ENCODE data around the gene PNPO.

Gene PNPO

DNA sequence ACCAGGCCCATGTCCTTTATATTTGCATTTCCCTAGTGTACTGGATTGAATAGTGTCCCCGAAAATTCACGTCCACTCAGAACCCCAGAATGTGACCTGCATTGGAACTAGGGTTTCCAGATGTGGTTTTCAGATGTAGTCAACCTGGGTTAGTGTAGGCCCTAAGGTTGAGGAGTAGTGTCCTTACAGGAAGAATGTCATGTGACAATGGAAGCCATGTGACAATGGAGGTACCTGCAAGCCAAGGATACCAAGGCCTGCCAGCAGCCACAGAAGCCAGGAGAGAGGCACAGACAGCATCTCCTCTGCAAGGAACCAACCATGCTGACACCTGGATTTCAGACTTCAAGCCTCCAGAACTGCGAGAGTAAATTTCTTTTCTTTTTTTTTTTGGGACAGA, 21.5 kb downstream of the PNPO start:
- no peak for DNase-seq (ENCODE audit: low read depth)
- no peak overlapping the region for H3K4me3 ChIP-seq (ENCODE audit: control insufficient read depth, low read depth, low read length)
- TF ChIP-seq, protein P1, sequence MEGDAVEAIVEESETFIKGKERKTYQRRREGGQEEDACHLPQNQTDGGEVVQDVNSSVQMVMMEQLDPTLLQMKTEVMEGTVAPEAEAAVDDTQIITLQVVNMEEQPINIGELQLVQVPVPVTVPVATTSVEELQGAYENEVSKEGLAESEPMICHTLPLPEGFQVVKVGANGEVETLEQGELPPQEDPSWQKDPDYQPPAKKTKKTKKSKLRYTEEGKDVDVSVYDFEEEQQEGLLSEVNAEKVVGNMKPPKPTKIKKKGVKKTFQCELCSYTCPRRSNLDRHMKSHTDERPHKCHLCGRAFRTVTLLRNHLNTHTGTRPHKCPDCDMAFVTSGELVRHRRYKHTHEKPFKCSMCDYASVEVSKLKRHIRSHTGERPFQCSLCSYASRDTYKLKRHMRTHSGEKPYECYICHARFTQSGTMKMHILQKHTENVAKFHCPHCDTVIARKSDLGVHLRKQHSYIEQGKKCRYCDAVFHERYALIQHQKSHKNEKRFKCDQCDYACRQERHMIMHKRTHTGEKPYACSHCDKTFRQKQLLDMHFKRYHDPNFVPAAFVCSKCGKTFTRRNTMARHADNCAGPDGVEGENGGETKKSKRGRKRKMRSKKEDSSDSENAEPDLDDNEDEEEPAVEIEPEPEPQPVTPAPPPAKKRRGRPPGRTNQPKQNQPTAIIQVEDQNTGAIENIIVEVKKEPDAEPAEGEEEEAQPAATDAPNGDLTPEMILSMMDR (IDR thresholded peaks at IDR 0.05; ENCODE audit: control insufficient read depth, insufficient read depth, low read depth, low read length, missing control alignments) = no peak

DNA sequence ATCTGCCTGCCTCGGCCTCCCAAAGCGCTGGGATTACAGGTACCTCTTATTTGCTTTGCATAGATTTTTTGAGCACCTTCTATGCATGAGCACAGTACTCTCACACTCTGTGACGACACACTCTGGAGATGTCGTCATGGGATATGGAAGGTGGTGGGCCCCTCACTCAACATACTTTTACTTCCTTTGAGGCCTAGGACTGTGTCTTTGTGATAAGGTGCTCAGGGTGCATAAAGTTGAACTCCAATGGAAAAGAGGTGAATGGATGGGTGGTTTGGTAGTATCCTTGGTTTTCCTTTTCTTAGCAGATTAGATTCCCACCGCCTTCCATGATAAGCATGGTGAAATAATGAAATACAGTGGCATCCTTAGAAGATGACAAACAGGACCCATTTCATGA, 23.5 kb downstream of the PNPO start:
- no peak overlapping the region for H3K4me3 ChIP-seq (ENCODE audit: control insufficient read depth, low read depth, low read length)
- TF ChIP-seq, protein P1 (IDR thresholded peaks at IDR 0.05; ENCODE audit: control insufficient read depth, insufficient read depth, low read depth, low read length, missing control alignments) = no peak
- no peak for DNase-seq (ENCODE audit: low read depth)

DNA sequence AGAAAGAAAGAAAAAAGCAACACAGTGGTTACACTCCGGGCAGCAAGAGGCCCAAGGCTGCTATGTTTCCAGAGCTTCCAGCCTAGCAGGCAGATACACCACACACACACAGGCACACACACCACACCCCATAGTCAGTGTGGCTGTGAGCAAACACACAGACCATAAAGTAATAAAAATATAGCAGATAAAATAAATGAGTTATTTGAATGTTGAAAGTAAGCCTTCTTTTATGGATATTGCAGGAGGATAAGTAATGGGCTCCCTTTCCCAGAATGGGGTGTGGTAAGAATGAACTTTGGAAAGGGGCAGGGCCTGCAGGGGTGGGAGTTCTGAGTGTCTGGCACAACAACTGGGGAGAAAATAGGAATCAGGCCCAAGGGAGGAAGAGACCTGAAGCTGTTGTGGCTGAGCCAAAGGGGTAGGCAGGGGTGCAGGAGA, 24.7 kb downstream of the PNPO start:
- H3K4me3 ChIP-seq (ENCODE audit: control insufficient read depth, low read depth, low read length) = no peak overlapping the region
- DNase-seq (ENCODE audit: low read depth) = peak; percentile 49
- TF ChIP-seq, protein P1 (IDR thresholded peaks at IDR 0.05; ENCODE audit: control insufficient read depth, insufficient read depth, low read depth, low read length, missing control alignments) = no peak

DNA sequence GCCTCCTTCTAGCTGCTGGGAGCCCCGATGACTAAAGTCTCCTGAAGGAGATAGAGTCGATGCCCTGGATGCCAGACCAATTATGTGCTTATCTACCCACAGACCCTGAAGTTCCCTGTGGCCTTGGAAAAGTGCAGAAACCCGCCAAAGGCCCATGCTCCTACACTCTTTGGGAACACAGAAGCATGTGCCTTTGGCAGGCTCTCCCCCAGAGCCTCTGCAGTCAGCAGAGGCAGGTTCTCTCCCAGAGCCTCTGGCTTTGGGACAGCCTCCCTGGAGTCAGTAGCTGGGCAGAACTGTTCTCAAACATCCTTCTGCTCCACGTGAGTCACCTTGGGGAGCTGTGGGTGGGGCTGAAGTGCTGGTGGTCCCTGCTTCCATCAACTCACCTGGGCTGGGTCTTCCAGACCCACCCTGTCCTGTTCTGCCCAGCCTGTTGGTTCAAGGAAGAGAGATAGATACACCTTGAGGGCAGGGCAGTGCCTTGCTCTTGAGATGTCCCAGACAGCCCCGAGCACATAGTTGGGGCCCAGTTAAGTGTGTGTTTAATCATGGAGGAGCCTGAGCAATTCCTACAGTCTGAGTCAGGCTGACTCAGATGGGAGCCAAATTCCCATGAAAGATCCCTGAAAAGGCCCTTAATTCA, 26.4 kb downstream of the PNPO start:
- TF ChIP-seq, protein P1 (IDR thresholded peaks at IDR 0.05; ENCODE audit: control insufficient read depth, insufficient read depth, low read depth, low read length, missing control alignments) = no peak
- peak; percentile 50 for DNase-seq (ENCODE audit: low read depth)
- no peak overlapping the region for H3K4me3 ChIP-seq (ENCODE audit: control insufficient read depth, low read depth, low read length)

DNA sequence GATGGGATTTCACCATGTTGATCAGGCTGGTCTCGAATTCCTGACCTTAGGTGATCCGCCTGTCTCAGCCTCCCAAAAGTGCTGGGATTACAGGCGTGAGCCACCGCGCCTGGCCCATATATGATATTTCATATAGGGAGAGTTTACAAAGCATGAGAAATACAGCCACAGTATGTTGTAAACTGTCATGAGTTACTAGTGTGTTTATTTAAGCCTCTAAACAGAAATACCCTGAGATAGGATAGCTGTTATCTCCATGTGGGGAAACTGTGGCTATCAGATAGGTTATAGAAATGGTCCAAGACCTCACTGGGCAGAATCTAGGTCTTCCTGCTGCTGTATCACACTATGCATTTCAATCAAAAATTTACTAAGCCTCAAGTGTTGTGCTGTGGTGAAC, 27.5 kb downstream of the PNPO start:
- TF ChIP-seq, protein P1 (IDR thresholded peaks at IDR 0.05; ENCODE audit: control insufficient read depth, insufficient read depth, low read depth, low read length, missing control alignments) = no peak
- no peak for DNase-seq (ENCODE audit: low read depth)
- no peak overlapping the region for H3K4me3 ChIP-seq (ENCODE audit: control insufficient read depth, low read depth, low read length)

DNA sequence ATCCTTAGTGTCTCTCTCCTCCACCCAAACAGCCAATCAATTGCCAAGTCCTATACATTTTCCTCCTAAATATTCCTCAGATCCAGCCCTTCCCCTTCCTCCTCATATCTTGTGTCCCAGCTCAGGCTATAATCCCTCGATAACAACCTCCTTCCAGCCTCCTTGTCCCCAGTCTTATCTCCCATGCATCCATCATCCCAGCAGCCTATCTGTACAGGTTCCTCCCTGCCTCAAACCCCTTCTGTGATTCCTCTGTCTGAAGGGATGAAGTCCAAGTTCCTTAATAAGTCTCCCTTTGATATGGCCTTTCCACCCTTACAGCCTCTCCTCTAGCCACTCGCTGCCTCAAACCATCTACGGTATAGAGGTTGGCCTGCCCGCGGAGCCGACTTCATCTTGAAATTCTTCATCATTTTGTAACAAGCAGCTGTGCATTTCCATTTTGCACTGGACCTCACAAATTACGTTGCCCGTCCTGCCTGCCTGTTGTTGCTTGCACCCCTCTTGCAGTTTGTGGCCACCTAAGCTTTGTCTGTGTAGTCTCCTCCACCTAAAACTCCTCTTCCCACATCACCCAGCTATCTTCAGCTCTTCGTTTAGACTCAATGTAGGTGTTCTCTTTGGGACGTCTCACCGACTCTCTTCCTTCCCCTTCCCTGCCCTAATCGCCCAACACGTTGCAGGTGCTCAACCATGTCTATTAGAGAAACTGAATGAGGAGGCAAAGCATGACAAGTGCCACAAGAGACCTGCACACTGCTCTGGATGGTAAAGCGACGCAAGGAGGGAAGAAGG, 28.8 kb downstream of the PNPO start:
- TF ChIP-seq, protein P1 (IDR thresholded peaks at IDR 0.05; ENCODE audit: control insufficient read depth, insufficient read depth, low read depth, low read length, missing control alignments) = no peak
- DNase-seq (ENCODE audit: low read depth) = no peak
- no peak overlapping the region for H3K4me3 ChIP-seq (ENCODE audit: control insufficient read depth, low read depth, low read length)

Data from AG09309 (cell line).